OCI-LY7 (cell line): ENCODE measurements around the gene GRAMD1B. TPM values are rescaled to one million over a fixed set of nuclear protein-coding genes. Genes with fewer than 3 reads are reported as not detected.
A peak's percentile ranks its signal among the peaks of the same experiment; 100 is the strongest.

ENCODE experiments used
- BruUV-seq: library from RNA; stranded (reverse); fragments of 400-500 nt; replicated peaks from 2 replicates; lab custom pipeline; 2021; lab: Mats Ljungman, UMichigan
- CTCF ChIA-PET: fragments of 300-600 bp; sonication (Branson Sonifier 250); formaldehyde crosslinking; loops from one replicate; lab custom pipeline; 2022; ENCODE audit warnings: antibody characterized with exemption; ENCODE audit not compliant: unreplicated experiment; lab: Charles Lee
- POLR2A ChIA-PET: fragments of 300-600 bp; sonication (Branson Sonifier 250); formaldehyde crosslinking; loops from one replicate; lab custom pipeline; 2022; ENCODE audit warnings: antibody characterized with exemption; lab: Charles Lee
- DNase-seq: peaks from one replicate; pipeline ENCODE4 v3.0.0-alpha.2; 2015; ENCODE audit warnings: low spot score
- H2AFZ ChIP-seq: fragments of 200-600 bp; sonication (generic), shearing (Covaris generic); 2 replicates; pipeline ENCODE4 v1.6.1; 2014; ENCODE audit warnings: mild to moderate bottlenecking, antibody characterized with exemption, low read length, moderate library complexity
- H3K27ac ChIP-seq: fragments of 200-600 bp; sonication (generic); 2 replicates; pipeline ENCODE4 v1.5.1; 2014; ENCODE audit warnings: mixed run types, low read depth, mild to moderate bottlenecking, moderate library complexity, low read length, inconsistent platforms; ENCODE audit not compliant: poor library complexity, severe bottlenecking
- H3K36me3 ChIP-seq: fragments of 200-600 bp; sonication (generic); 2 replicates; pipeline ENCODE4 v1.6.1; 2014; ENCODE audit warnings: mild to moderate bottlenecking, antibody characterized with exemption, low read length, moderate library complexity, mixed read lengths; ENCODE audit not compliant: insufficient read depth
- H3K4me1 ChIP-seq: fragments of 200-600 bp; sonication (generic); 2 replicates; pipeline ENCODE4 v1.5.1; 2014; ENCODE audit warnings: mild to moderate bottlenecking, low read length; ENCODE audit not compliant: insufficient read depth, poor library complexity, severe bottlenecking
- H3K4me2 ChIP-seq: fragments of 200-600 bp; sonication (generic); 2 replicates; pipeline ENCODE4 v1.6.1; 2014; ENCODE audit warnings: mild to moderate bottlenecking, low read length
- H3K4me3 ChIP-seq: fragments of 200-600 bp; sonication (generic); 2 replicates; pipeline ENCODE4 v1.5.1; 2014; ENCODE audit warnings: mild to moderate bottlenecking, low read depth, low read length; ENCODE audit not compliant: poor library complexity, severe bottlenecking
- H3K79me2 ChIP-seq: fragments of 200-600 bp; sonication (generic); 2 replicates; pipeline ENCODE4 v1.6.1; 2016; ENCODE audit warnings: low read depth, mild to moderate bottlenecking, low read length, moderate library complexity, mixed read lengths; ENCODE audit not compliant: insufficient read depth
- H3K9me2 ChIP-seq: fragments of 200-600 bp; sonication (generic); 2 replicates; pipeline ENCODE4 v1.6.1; 2016; ENCODE audit warnings: mild to moderate bottlenecking, low read length, mixed read lengths; ENCODE audit not compliant: insufficient read depth
- H3K9me3 ChIP-seq: fragments of 200-600 bp; sonication (generic); 2 replicates; pipeline ENCODE4 v1.6.1; 2014; ENCODE audit warnings: mild to moderate bottlenecking, mixed run types, low read length, mixed read lengths
- H4K20me1 ChIP-seq: fragments of 200-600 bp; sonication (generic); 2 replicates; pipeline ENCODE4 v1.6.1; 2014; ENCODE audit warnings: mild to moderate bottlenecking, antibody characterized with exemption, low read length, moderate library complexity, mixed read lengths; ENCODE audit not compliant: insufficient read depth
- EZH2phosphoT487 ChIP-seq: fragments of 200-600 bp; sonication (generic); IDR thresholded peaks from 2 replicates; pipeline ENCODE4 v1.6.1; 2018; ENCODE audit warnings: low read depth, borderline replicate concordance, mild to moderate bottlenecking, mixed run types, antibody characterized with exemption, low read length, moderate library complexity, mixed read lengths
- intact Hi-C: fragments of 100-400 bp; cut with micrococcal nuclease; formaldehyde crosslinking; loops from one replicate; pipeline ENCODE4 v1.10.0; 2022; ENCODE audit not compliant: unreplicated experiment
- total RNA-seq, 2 experiments: library from RNA; depleted of rRNA in 1 of 2; stranded (reverse); fragments of >200 nt in 1 of 2; shearing (Covaris generic) in 1 of 2; gene quantifications; 2 replicates each; pipeline ENCODE4 v1.2.3, GENCODE V29; 2014 to 2022
- TF ChIP-seq, protein P1 (sequence below): fragments of 200-600 bp; sonication (generic); conservative IDR thresholded peaks from 2 replicates; pipeline ENCODE4 v1.5.1; 2014; ENCODE audit warnings: mild to moderate bottlenecking, antibody characterized with exemption, low read length, moderate library complexity, mixed read lengths

The GRAMD1B gene
- total RNA-seq, 2 experiments from 2014 or later, result 0.16 TPM; not detected in 1

DNA sequence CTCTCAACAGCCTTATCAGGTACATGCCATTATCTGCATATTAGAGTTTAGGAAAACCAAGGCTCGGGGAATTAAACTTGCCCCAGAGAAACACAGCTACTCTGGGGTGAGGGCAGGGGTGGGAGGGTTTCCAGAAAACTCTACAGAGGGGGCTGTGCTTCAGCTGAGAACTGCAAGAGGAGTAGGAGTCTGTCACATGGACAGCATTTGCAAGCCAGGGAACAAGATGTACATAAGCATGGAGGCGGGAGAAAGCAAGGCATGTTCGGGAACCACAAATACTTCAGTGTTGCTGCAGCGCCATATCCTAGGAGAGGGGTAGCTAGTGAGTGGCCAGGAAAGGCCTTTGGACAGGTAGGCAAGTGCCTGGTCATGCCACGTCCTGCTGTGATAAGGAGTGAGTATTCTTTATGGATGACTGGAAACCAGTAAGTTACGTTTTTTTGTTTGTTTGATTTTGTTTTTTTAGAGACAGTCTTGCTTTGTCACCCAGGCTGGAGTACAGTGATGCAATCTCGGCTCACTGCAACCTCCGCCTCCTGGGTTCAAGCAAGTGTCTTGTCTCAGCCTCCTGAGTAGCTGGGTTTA lies 57.2 kb downstream of the GRAMD1B start:
- no peaks in the 10 kb centered on the region for H4K20me1 ChIP-seq
- no peak overlapping the region for H3K27ac ChIP-seq
- no peak overlapping the region for H3K4me3 ChIP-seq
- no peaks in the 10 kb centered on the region for H3K4me1 ChIP-seq
- TF ChIP-seq, protein P1, sequence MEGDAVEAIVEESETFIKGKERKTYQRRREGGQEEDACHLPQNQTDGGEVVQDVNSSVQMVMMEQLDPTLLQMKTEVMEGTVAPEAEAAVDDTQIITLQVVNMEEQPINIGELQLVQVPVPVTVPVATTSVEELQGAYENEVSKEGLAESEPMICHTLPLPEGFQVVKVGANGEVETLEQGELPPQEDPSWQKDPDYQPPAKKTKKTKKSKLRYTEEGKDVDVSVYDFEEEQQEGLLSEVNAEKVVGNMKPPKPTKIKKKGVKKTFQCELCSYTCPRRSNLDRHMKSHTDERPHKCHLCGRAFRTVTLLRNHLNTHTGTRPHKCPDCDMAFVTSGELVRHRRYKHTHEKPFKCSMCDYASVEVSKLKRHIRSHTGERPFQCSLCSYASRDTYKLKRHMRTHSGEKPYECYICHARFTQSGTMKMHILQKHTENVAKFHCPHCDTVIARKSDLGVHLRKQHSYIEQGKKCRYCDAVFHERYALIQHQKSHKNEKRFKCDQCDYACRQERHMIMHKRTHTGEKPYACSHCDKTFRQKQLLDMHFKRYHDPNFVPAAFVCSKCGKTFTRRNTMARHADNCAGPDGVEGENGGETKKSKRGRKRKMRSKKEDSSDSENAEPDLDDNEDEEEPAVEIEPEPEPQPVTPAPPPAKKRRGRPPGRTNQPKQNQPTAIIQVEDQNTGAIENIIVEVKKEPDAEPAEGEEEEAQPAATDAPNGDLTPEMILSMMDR, result no peak
- TF ChIP-seq EZH2phosphoT487, result no peak
- no TSS peak for BruUV-seq
- H3K9me3 ChIP-seq, result no peaks in the 10 kb centered on the region
- no peaks in the 10 kb centered on the region for H3K79me2 ChIP-seq
- no peak overlapping the region for H3K4me2 ChIP-seq
- ChIA-PET CTCF (no interaction called here), POLR2A (no interaction called here)
- intact Hi-C loops, result no loop called here
- DNase-seq, result no peak
- H3K9me2 ChIP-seq, result no peaks in the 10 kb centered on the region
- H2AFZ ChIP-seq, result no peak overlapping the region
- H3K36me3 ChIP-seq, result no peaks in the 10 kb centered on the region

DNA sequence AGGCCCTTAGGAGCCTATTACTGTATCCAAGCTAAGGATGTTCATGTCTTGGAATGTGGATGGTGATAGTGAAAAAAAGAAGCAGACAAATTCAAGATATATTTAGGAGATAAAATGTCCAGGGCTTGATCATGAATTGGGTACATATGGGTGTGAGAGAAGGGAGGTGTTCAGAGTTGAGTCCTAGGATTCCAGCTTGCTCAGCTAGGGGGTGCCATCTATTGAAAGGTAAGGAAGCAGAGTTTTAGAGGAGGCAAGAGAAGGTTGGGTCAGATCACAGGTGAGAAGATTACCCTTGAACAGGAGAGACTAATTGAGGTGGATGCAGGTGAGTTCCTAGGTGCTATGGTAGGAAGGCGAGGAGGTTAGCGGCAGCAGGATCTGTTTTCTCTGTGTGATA lies 60.5 kb downstream of the GRAMD1B start:
- H3K9me2 ChIP-seq, result no peaks in the 10 kb centered on the region
- H3K4me1 ChIP-seq, result no peaks in the 10 kb centered on the region
- TF ChIP-seq, protein P1, result 0 out of 2 replicates have a peak, but pooled peaks have one; percentile 32
- no peak for TF ChIP-seq EZH2phosphoT487
- no TSS peak for BruUV-seq
- H3K79me2 ChIP-seq, result no peaks in the 10 kb centered on the region
- H3K36me3 ChIP-seq, result no peaks in the 10 kb centered on the region
- H4K20me1 ChIP-seq, result no peaks in the 10 kb centered on the region
- no peak for DNase-seq
- no peaks in the 10 kb centered on the region for H3K9me3 ChIP-seq
- H2AFZ ChIP-seq, result no peak overlapping the region
- no peak overlapping the region for H3K4me2 ChIP-seq
- intact Hi-C loops, result no loop called here
- no peak overlapping the region for H3K4me3 ChIP-seq
- ChIA-PET POLR2A (no interaction called here), CTCF (no interaction called here)
- no peak overlapping the region for H3K27ac ChIP-seq

DNA sequence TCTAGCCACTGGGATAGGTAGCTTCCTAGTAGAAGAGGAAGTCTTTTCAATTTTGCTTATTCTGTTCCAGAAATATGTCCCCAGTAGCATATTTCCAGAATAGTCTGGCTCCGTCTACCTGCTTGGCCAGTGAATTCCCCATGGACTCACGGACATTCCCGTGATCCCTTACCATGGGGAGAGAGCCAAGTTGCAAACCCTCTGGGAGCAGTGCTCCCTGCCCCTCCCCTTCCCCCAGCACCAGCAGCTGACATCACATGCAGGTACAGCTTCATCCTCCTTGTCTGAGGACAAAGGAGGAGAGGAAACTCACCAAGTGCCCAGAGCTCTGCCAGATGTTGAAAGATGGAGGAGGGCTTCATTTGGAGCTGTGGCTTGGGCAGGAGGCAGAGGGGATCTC lies 61.2 kb downstream of the GRAMD1B start:
- H3K9me3 ChIP-seq, result no peaks in the 10 kb centered on the region
- TF ChIP-seq, protein P1, result no peak
- TF ChIP-seq EZH2phosphoT487, result no peak
- no peaks in the 10 kb centered on the region for H4K20me1 ChIP-seq
- H3K4me2 ChIP-seq, result no peak overlapping the region
- POLR2A ChIA-PET, result interaction anchor here (0.6 kb wide), 1 partner anchor 278 kb away, joined by 4 read pairs; no protein-coding TSS in a partner anchor
- no peak overlapping the region for H3K4me3 ChIP-seq
- no peak overlapping the region for H2AFZ ChIP-seq
- no peak for DNase-seq
- no peaks in the 10 kb centered on the region for H3K4me1 ChIP-seq
- no peaks in the 10 kb centered on the region for H3K79me2 ChIP-seq
- no peaks in the 10 kb centered on the region for H3K9me2 ChIP-seq
- H3K27ac ChIP-seq, result no peak overlapping the region
- no peaks in the 10 kb centered on the region for H3K36me3 ChIP-seq
- intact Hi-C loops, result no loop called here
- no TSS peak for BruUV-seq
- CTCF ChIA-PET, result no interaction called here
